ENCODE results near the gene PFN3. TPM values are rescaled to one million over a fixed set of nuclear protein-coding genes. Genes with fewer than 3 reads are reported as not detected.

Gene PFN3
- total RNA-seq, 1 donor from 2014 or later = not detected

DNA sequence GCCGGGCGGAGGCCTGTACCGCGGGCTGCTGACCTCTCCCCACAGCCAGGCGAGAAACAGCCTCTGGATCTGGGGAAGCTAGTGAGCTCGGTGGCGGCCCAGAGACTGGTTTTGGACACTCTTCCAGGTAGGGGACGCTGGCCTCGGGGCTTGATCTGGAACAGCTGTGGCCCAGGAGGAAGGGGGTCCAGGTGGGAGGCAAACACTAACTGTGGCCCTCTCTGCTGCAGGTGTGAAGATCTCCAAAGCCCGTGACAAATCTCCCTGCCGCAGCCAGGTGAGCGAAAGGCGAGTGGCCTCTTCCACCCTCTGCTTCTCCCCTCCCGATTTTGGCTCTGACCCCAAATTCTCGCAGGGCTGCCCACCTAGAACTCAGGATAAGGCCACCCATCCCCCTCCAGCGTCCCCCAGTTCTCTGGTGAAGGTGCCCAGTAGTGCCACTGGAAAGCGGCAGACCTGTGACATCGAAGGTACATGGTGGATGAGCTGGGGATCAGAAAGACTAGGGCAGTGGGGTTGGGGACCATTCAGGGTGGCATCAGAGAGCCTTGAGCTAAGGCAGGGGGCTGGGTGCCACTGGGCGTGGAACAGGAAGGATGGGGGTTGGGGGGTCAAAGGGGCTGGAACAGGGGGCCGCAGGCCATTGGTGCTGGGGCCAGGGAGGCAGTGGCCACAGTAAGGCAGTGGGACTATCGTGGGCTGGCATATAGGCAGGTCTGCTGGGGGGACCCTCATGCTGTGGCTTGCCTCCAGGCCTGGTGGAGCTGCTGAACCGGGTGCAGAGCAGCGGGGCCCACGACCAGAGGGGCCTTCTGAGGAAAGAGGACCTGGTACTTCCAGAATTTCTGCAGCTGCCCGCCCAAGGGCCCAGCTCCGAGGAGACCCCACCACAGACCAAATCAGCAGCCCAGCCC lies 29.1 kb downstream of the PFN3 start:
- TF ChIP-seq, protein P1, sequence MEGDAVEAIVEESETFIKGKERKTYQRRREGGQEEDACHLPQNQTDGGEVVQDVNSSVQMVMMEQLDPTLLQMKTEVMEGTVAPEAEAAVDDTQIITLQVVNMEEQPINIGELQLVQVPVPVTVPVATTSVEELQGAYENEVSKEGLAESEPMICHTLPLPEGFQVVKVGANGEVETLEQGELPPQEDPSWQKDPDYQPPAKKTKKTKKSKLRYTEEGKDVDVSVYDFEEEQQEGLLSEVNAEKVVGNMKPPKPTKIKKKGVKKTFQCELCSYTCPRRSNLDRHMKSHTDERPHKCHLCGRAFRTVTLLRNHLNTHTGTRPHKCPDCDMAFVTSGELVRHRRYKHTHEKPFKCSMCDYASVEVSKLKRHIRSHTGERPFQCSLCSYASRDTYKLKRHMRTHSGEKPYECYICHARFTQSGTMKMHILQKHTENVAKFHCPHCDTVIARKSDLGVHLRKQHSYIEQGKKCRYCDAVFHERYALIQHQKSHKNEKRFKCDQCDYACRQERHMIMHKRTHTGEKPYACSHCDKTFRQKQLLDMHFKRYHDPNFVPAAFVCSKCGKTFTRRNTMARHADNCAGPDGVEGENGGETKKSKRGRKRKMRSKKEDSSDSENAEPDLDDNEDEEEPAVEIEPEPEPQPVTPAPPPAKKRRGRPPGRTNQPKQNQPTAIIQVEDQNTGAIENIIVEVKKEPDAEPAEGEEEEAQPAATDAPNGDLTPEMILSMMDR (IDR thresholded peaks at IDR 0.05) = no peak
- TF ChIP-seq EZH2 (IDR thresholded peaks at IDR 0.05) (no peak), EZH2phosphoT487 (IDR thresholded peaks at IDR 0.05) (no peak)
- DNase-seq (ENCODE audit: low spot score) = no peak
- Histone ChIP-seq H4K20me1 (ENCODE audit: low read depth) (no peaks in the 10 kb centered on the region), H3K79me2 (ENCODE audit: low read depth) (no peaks in the 10 kb centered on the region), H3K27me3 (peaks cover 17% of the 10 kb centered on the region), H3F3A (ENCODE audit: low read depth) (peaks cover 48% of the 10 kb centered on the region), H3K36me3 (no peaks in the 10 kb centered on the region), H3K9me3 (ENCODE audit: low read depth) (no peaks in the 10 kb centered on the region), H3K4me2 (peak overlapping the region; percentile 92), H3K4me3 (peak overlapping the region; percentile 70), H3K9ac (no peak overlapping the region), H2AFZ (replicated peaks) (no peak overlapping the region), H3K4me1 (peaks cover 10% of the 10 kb centered on the region), H3K27ac (no peak overlapping the region)
- Mint-ChIP-seq H3K4me1 (peaks cover 25% of the 10 kb centered on the region), H3K27me3 (ENCODE audit: insufficient read depth, low read depth) (peaks cover 15% of the 10 kb centered on the region), H3K36me3 (peaks cover 2% of the 10 kb centered on the region), H3K4me3 (peak overlapping the region; percentile 84), H3K9me3 (no peaks in the 10 kb centered on the region), H3K27ac (peak overlapping the region; percentile 60)

DNA sequence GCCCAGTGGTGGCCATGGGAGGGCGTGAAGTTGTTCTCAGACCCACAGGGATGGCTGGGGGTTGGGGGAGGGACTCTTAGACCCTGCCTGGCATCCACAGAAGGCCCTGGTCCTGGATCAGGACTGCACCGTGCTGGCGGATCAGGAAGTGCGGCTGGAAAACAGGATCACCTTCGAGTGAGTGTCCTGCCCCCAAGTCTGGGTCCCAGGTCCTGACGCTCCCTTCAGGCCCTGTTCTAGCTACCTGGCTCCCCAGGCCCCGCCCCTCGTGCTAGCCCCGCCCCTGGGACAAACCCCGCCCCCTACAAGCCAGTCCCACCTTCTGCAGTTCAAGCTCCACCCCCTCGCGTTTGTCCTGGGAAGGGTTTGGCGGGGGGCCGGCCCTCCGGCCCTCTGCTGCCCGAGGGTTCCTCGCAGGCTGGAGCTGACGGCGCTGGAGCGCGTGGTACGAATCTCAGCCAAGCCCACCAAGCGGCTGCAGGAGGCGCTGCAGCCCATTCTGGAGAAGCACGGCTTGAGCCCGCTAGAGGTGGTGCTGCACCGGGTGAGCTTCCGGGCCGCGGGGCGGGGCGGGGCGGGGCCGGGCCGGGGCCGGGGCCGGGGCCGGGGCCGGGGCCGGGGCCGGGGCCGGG lies 29.9 kb downstream of the PFN3 start:
- Histone ChIP-seq H3K4me3 (peak overlapping the region; percentile 70), H3K27me3 (peaks cover 17% of the 10 kb centered on the region), H3K9me3 (ENCODE audit: low read depth) (no peaks in the 10 kb centered on the region), H3K36me3 (no peaks in the 10 kb centered on the region), H3K4me1 (peaks cover 17% of the 10 kb centered on the region), H4K20me1 (ENCODE audit: low read depth) (no peaks in the 10 kb centered on the region), H3K27ac (no peak overlapping the region), H3K4me2 (peak overlapping the region; percentile 92), H3K9ac (no peak overlapping the region), H3F3A (ENCODE audit: low read depth) (peaks cover 55% of the 10 kb centered on the region), H3K79me2 (ENCODE audit: low read depth) (no peaks in the 10 kb centered on the region), H2AFZ (replicated peaks) (no peak overlapping the region)
- H3K36me3 Mint-ChIP-seq = peaks cover 2% of the 10 kb centered on the region
- H3K9me3 Mint-ChIP-seq = no peaks in the 10 kb centered on the region
- peak; percentile 99 for DNase-seq (ENCODE audit: low spot score)
- no peak overlapping the region for H3K27ac Mint-ChIP-seq
- TF ChIP-seq EZH2phosphoT487 (IDR thresholded peaks at IDR 0.05) (no peak), EZH2 (IDR thresholded peaks at IDR 0.05) (no peak)
- TF ChIP-seq, protein P1 (IDR thresholded peaks at IDR 0.05) = peak; percentile 64
- peaks cover 14% of the 10 kb centered on the region for H3K27me3 Mint-ChIP-seq (ENCODE audit: insufficient read depth, low read depth)
- peaks cover 31% of the 10 kb centered on the region for H3K4me1 Mint-ChIP-seq
- H3K4me3 Mint-ChIP-seq = peak overlapping the region; percentile 72

DNA sequence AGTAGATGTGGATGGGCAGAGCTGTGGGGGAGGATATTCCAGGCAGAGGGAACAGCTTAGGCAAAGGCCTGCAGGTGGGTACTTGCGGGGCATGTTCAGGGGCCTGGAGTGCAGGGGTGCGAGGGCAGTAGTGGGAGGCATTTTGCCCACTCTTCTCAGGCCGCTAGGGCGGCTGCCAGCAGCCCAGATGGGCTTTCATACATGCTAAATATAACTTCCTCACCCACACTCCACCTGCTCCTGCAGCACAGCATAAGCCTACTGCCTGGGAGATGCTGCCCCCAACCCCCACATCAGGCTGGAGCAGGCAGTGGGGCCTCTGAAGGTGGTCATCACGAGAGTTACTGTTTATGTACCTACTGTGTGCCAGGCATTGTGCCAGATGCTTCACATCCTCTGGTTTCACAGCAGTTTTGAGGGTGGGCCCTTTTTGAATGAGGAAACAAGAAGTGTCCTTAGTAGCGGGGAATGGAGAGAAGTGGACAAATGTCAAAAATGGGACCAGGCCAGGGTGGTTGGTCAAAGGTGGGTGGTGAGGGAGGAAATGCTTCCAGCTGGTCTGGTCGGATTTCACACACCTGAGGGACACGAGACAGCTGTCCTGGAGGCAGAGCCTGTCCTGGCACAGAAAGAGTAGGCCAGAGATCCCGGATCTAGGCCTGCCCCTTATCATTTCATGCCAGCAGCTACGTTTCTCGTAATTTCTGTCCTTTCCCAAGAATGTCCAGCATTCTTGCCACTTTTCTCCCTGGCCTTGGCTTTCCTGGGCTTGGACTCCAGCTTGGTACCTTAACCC lies 30.6 kb downstream of the PFN3 start:
- Histone ChIP-seq H3K27ac (no peak overlapping the region), H3K36me3 (no peaks in the 10 kb centered on the region), H3K4me3 (no peak overlapping the region), H4K20me1 (ENCODE audit: low read depth) (no peaks in the 10 kb centered on the region), H3K9ac (no peak overlapping the region), H3F3A (ENCODE audit: low read depth) (peaks cover 58% of the 10 kb centered on the region), H3K4me2 (no peak overlapping the region), H3K9me3 (ENCODE audit: low read depth) (no peaks in the 10 kb centered on the region), H3K27me3 (peaks cover 19% of the 10 kb centered on the region), H3K4me1 (peaks cover 19% of the 10 kb centered on the region), H3K79me2 (ENCODE audit: low read depth) (no peaks in the 10 kb centered on the region), H2AFZ (replicated peaks) (no peak overlapping the region)
- no peak for TF ChIP-seq EZH2phosphoT487 (IDR thresholded peaks at IDR 0.05)
- TF ChIP-seq, protein P1 (IDR thresholded peaks at IDR 0.05) = no peak
- no peak for TF ChIP-seq EZH2 (IDR thresholded peaks at IDR 0.05)
- DNase-seq (ENCODE audit: low spot score) = no peak
- peak overlapping the region; percentile 84 for H3K27ac Mint-ChIP-seq
- peaks cover 15% of the 10 kb centered on the region for H3K27me3 Mint-ChIP-seq (ENCODE audit: insufficient read depth, low read depth)
- peaks cover 2% of the 10 kb centered on the region for H3K36me3 Mint-ChIP-seq
- peak overlapping the region; percentile 72 for H3K4me3 Mint-ChIP-seq
- peaks cover 34% of the 10 kb centered on the region for H3K4me1 Mint-ChIP-seq
- no peaks in the 10 kb centered on the region for H3K9me3 Mint-ChIP-seq
